GM12878 (cell line): ENCODE data around the gene JAML. TPM values are rescaled to one million over a fixed set of nuclear protein-coding genes. Genes with fewer than 3 reads are reported as not detected.

Source experiments
- ATAC-seq: fragments of 200-7000 bp; cut with Tn5 transposase; 3 replicates; pipeline ENCODE4 v1.9.1; 2020; ENCODE audit warnings: mild to moderate bottlenecking, moderate library complexity
- Bru-seq: library from RNA; stranded (reverse); fragments of 400-500 nt; gene quantifications from one replicate; lab custom pipeline; 2021; lab: Mats Ljungman, UMichigan
- BruChase-seq, 2 experiments: library from RNA; stranded (reverse); fragments of 400-500 nt; gene quantifications; one replicate each; lab custom pipeline; 2021; lab: Mats Ljungman, UMichigan
- BruUV-seq: library from RNA; stranded (reverse); fragments of 400-500 nt; replicated peaks from 2 replicates; lab custom pipeline; 2021; lab: Mats Ljungman, UMichigan
- CTCF ChIA-PET: fragments of 300-600 bp; sonication (Branson Sonifier 250); formaldehyde crosslinking; extraction: SDS; loops from one replicate; lab custom pipeline; 2021; ENCODE audit warnings: inconsistent platforms; lab: Yijun Ruan, JAX
- POLR2A ChIA-PET: fragments of 350-600 bp; formaldehyde crosslinking; extraction: SDS; loops from one replicate; lab custom pipeline; 2021; ENCODE audit warnings: inconsistent platforms; lab: Charles Lee
- RAD21 ChIA-PET: fragments of 300-600 bp; sonication (Branson Sonifier 250); formaldehyde crosslinking; loops from one replicate; lab custom pipeline; 2023; ENCODE audit warnings: antibody characterized with exemption; ENCODE audit not compliant: unreplicated experiment; lab: Charles Lee
- SMC1A ChIA-PET: fragments of 300-600 bp; sonication (Branson Sonifier 250); formaldehyde crosslinking; loops from one replicate; lab custom pipeline; 2023; ENCODE audit not compliant: unreplicated experiment, uncharacterized antibody; lab: Charles Lee
- DNase-seq: peaks from one replicate; pipeline ENCODE4 v3.0.0-alpha.2; 2011; ENCODE audit warnings: low read depth, low spot score
- FAIRE-seq: peaks from 3 replicates; lab custom pipeline; 2011; peaks lifted over from hg19 to GRCh38; lab: Jason Lieb, UNC
- H2AFZ ChIP-seq: 2 replicates; pipeline ENCODE4 v1.6.0; 2011; ENCODE audit warnings: low read depth, low read length, control low read depth; ENCODE audit not compliant: control insufficient read depth
- H3K27ac ChIP-seq: 2 replicates; pipeline ENCODE4 v1.5.1; 2011; ENCODE audit warnings: control low read depth; ENCODE audit not compliant: control insufficient read depth, insufficient read depth
- H3K27me3 ChIP-seq, 2 experiments: replicated peaks in 1 of 2; 2 replicates each; pipeline versions ENCODE4 v1.6.0 to v1.6.1; 2011; ENCODE audit warnings: low read length in 1 of 2; ENCODE audit not compliant: control insufficient read depth in 2 of 2, insufficient read depth in 2 of 2
- H3K36me3 ChIP-seq, 2 experiments: 2 replicates each; pipeline ENCODE4 v1.5.1; 2011; ENCODE audit warnings: low read length in 1 of 2; ENCODE audit not compliant: control insufficient read depth in 2 of 2, insufficient read depth in 2 of 2
- H3K4me1 ChIP-seq: 2 replicates; pipeline ENCODE4 v1.6.1; 2011; ENCODE audit warnings: mild to moderate bottlenecking, low read length, moderate library complexity, mixed read lengths; ENCODE audit not compliant: control insufficient read depth, insufficient read depth
- H3K4me2 ChIP-seq: 2 replicates; pipeline ENCODE4 v1.6.0; 2011; ENCODE audit warnings: control low read depth; ENCODE audit not compliant: control insufficient read depth, insufficient read depth
- H3K4me3 ChIP-seq: fragments of 200-600 bp; sonication (generic); 2 replicates; pipeline ENCODE4 v1.5.1; 2016
- H3K79me2 ChIP-seq: 2 replicates; pipeline ENCODE4 v1.6.0; 2011; ENCODE audit warnings: low read length; ENCODE audit not compliant: control insufficient read depth, insufficient read depth
- H3K9ac ChIP-seq: 2 replicates; pipeline ENCODE4 v1.8.0; 2011; ENCODE audit warnings: low read length, control low read depth, mixed read lengths; ENCODE audit not compliant: control insufficient read depth, insufficient read depth
- H3K9me3 ChIP-seq: replicated peaks from 3 replicates; pipeline ENCODE4 v1.5.1; 2011; ENCODE audit warnings: mild to moderate bottlenecking, low read length; ENCODE audit not compliant: control insufficient read depth, insufficient read depth
- H4K20me1 ChIP-seq: 2 replicates; pipeline ENCODE4 v1.6.0; 2011; ENCODE audit not compliant: control insufficient read depth, insufficient read depth
- BCL3 ChIP-seq: IDR thresholded peaks from 2 replicates; pipeline ENCODE4 v1.6.1; 2011; ENCODE audit warnings: borderline replicate concordance, low read depth, mild to moderate bottlenecking, moderate library complexity, low read length; ENCODE audit not compliant: insufficient read depth, poor library complexity, severe bottlenecking
- CEBPB ChIP-seq, 2 experiments: fragments of 150-350 bp in 1 of 2; IDR thresholded peaks; 2 replicates each; pipeline ENCODE4 v1.6.1; 2012 to 2014; ENCODE audit warnings: low read depth in 2 of 2, low read length in 2 of 2, borderline replicate concordance in 1 of 2, inconsistent platforms in 1 of 2
- EGR1 ChIP-seq, 2 experiments: IDR thresholded peaks; 1 replicate in 1 of 2; 2 replicates in 1 of 2; pipeline ENCODE4 v1.6.1; 2011 to 2012; ENCODE audit warnings: low read depth in 2 of 2, low read length in 2 of 2, borderline replicate concordance in 1 of 2, mild to moderate bottlenecking in 1 of 2, moderate library complexity in 1 of 2
- HDAC2 ChIP-seq: fragments of 200-600 bp; sonication (generic); IDR thresholded peaks from 2 replicates; pipeline ENCODE4 v1.6.1; 2017
- MAX ChIP-seq: IDR thresholded peaks from 2 replicates; pipeline ENCODE4 v1.6.1; 2012; ENCODE audit warnings: low read depth, low read length, improper control_type of control experiment
- NBN ChIP-seq: fragments of 450-650 bp; IDR thresholded peaks from 2 replicates; pipeline ENCODE4 v1.6.1; 2016
- NFXL1 ChIP-seq: fragments of 450-650 bp; IDR thresholded peaks from 2 replicates; pipeline ENCODE4 v1.6.1; 2017; ENCODE audit warnings: antibody characterized with exemption, mild to moderate bottlenecking, borderline replicate concordance
- POU2F2 ChIP-seq: IDR thresholded peaks from 3 replicates; pipeline ENCODE4 v1.6.1; 2011; ENCODE audit warnings: low read depth, mild to moderate bottlenecking, low read length, borderline replicate concordance
- SIX5 ChIP-seq: IDR thresholded peaks from 2 replicates; pipeline ENCODE4 v1.6.1; 2011; ENCODE audit warnings: mild to moderate bottlenecking, low read depth, low read length, moderate library complexity; ENCODE audit not compliant: severe bottlenecking
- SP1 ChIP-seq: IDR thresholded peaks from one replicate; pipeline ENCODE4 v1.6.1; 2011; ENCODE audit warnings: low read depth, low read length
- SPI1 ChIP-seq: IDR thresholded peaks from 2 replicates; pipeline ENCODE4 v1.6.1; 2011; ENCODE audit warnings: low read depth, mild to moderate bottlenecking, low read length, moderate library complexity, borderline replicate concordance; ENCODE audit not compliant: insufficient read depth
- TCF12 ChIP-seq: IDR thresholded peaks from 2 replicates; pipeline ENCODE4 v1.6.1; 2011; ENCODE audit warnings: low read depth, mild to moderate bottlenecking, low read length
- ZBED1 ChIP-seq: IDR thresholded peaks from 2 replicates; pipeline ENCODE4 v1.6.1; 2016; ENCODE audit warnings: borderline replicate concordance
- ZBTB33 ChIP-seq: fragments of 450-650 bp; IDR thresholded peaks from 2 replicates; pipeline ENCODE4 v1.6.1; 2017; ENCODE audit warnings: mild to moderate bottlenecking
- ZNF384 ChIP-seq: IDR thresholded peaks from 2 replicates; pipeline ENCODE4 v1.6.1; 2012; ENCODE audit warnings: low read depth, mild to moderate bottlenecking, low read length, improper control_type of control experiment, borderline replicate concordance
- ZSCAN29 ChIP-seq: fragments of 450-650 bp; IDR thresholded peaks from 2 replicates; pipeline ENCODE4 v1.6.1; 2017; ENCODE audit warnings: mild to moderate bottlenecking, moderate library complexity
- WGBS: methylation state at CpG from one replicate; pipeline ENCODE4 v1.1.6; 2016; ENCODE audit warnings: low lambda C conversion rate; ENCODE audit not compliant: insufficient replicate concordance, insufficient coverage; ENCODE audit errors: missing lambda C conversion rate; 5-methylcytosine and 5-hydroxymethylcytosine counted together
- in situ Hi-C: fragments of 300-500 bp; cut with MboI; formaldehyde crosslinking; loops from 9 replicates; pipeline ENCODE4 v1.14.3; 2018; ENCODE audit warnings: mixed read lengths
- intact Hi-C: fragments of 100-400 bp; cut with micrococcal nuclease; formaldehyde crosslinking; loops from one replicate; pipeline ENCODE4 v1.14.2; 2022; ENCODE audit not compliant: unreplicated experiment
- long read RNA-seq, 2 experiments: library from polyadenylated mRNA; unstranded; transcript quantifications; one replicate each; pipeline ENCODE4 v2.0.0, GENCODE V29; 2019 to 2020
- polyA minus RNA-seq, 3 experiments: library from RNA; depleted of rRNA, polyadenylated mRNA; stranded (reverse); fragments of >200 nt; gene quantifications; 2 replicates each; pipeline ENCODE4 v1.2.3, GENCODE V29; 2011
- polyA plus RNA-seq, 11 experiments: library from polyadenylated mRNA; depleted of rRNA in 4 of 11; unstranded in 6 of 11; stranded (reverse) in 5 of 11; fragments of >200 nt; fragmentation: Nextera tagmentation in 4 of 11; fragmentation: Illumina TruSeq in 1 of 11; extraction: Ambion mirVana in 4 of 11; extraction: Trizol in 1 of 11; gene quantifications; 1 replicate in 1 of 11; 2 replicates in 10 of 11; pipeline versions ENCODE4 v1.2.1 to v1.2.3, GENCODE V29; 2011 to 2016; ENCODE audit warnings: inconsistent platforms in 2 of 11, missing spikeins in 2 of 11, low read depth in 1 of 11
- total RNA-seq, 4 experiments: library from RNA; depleted of rRNA in 3 of 4; stranded (reverse); fragments of >200 nt in 3 of 4; fragmentation: Illumina TruSeq in 1 of 4; extraction: Trizol in 1 of 4; gene quantifications; 2 replicates each; pipeline versions ENCODE4 v1.2.1 to v1.2.3, GENCODE V29; 2013 to 2021

Gene JAML
- 12.6 TPM in 2 replicates for total RNA-seq (2013; cell fraction: nucleolus; rRNA removed)
- total RNA-seq (2014; rRNA removed) (2.9 and 5.0 TPM in 2 replicates), total RNA-seq (2014; rRNA removed; fragmentation: Illumina TruSeq; extraction: Trizol) (3.4 and 4.7 TPM in 2 replicates), total RNA-seq (2021) (2.4 and 3.7 TPM in 2 replicates), polyA plus RNA-seq (2011; rRNA removed) (0.50 and 0.60 TPM in 2 replicates), polyA plus RNA-seq (2014; fragmentation: Illumina TruSeq; extraction: Trizol) (4.8 and 6.1 TPM in 2 replicates), polyA plus RNA-seq (2014; fragmentation: Nextera tagmentation; extraction: Ambion mirVana) (1 to 10 TPM; 2.9 to 3.5 TPM), polyA plus RNA-seq (2014; rRNA removed) (2.1 and 4.0 TPM in 2 replicates), polyA plus RNA-seq (2016; fragmentation: Nextera tagmentation; extraction: Ambion mirVana) (1 to 10 TPM; 7.7 to 8.1 TPM), polyA minus RNA-seq (2011; rRNA and poly(A)+ RNA removed) (0.31 and 0.66 TPM in 2 replicates), Bru-seq, nascent RNA (percentile 63 among the genes with signal in this experiment), BruChase-seq, experiment 1, labeled RNA remaining after a 6-hour chase (percentile 64 among the genes with signal in this experiment), BruChase-seq, experiment 2, labeled RNA remaining after a 2-hour chase (percentile 67 among the genes with signal in this experiment)
- 0.88 TPM for polyA plus RNA-seq (2011; ENCODE audit: low read depth)
- polyA plus RNA-seq (2011; cell fraction: cytosol; rRNA removed): 0.25 and 0.27 TPM in 2 replicates
- polyA plus RNA-seq (2011; cell fraction: nucleus; rRNA removed): 1.2 and 1.5 TPM in 2 replicates
- polyA plus RNA-seq (2012): 0.62 and 1.2 TPM in 2 replicates
- not detected in 2 replicates for polyA minus RNA-seq (2011; cell fraction: cytosol; rRNA and poly(A)+ RNA removed)
- polyA minus RNA-seq (2011; cell fraction: nucleus; rRNA and poly(A)+ RNA removed): 0.57 and 0.85 TPM in 2 replicates
- long read RNA-seq, experiment 1, partial matches to known transcripts: 4 of 13 reads
- long read RNA-seq, experiment 1, other reads (novel, unspliced or antisense): 7 of 13 reads
- long read RNA-seq, experiment 2, transcript JAML-202 (10 exons, 1,944 nt): major isoform, 8 of 62 reads
- long read RNA-seq, experiment 2, partial matches to known transcripts: 11 of 62 reads
- long read RNA-seq, experiment 2, other reads (novel, unspliced or antisense): 38 of 62 reads

- BruUV-seq: TSS peak; percentile 49
- intact Hi-C loops: no loop called here
- H3K9ac ChIP-seq: no peak within 1 kb of the TSS
- no peak for TF ChIP-seq ZSCAN29
- TF ChIP-seq NBN: peak; percentile 25; the same call in 1 of the 2 replicates
- TF ChIP-seq MAX: no peak; the same call in 1 of the 2 replicates
- TF ChIP-seq EGR1 (IDR thresholded peaks at IDR 0.05; ENCODE audit: borderline replicate concordance in 1 of 2, low read depth in 2 of 2, low read length in 2 of 2): no peak
- no peak for TF ChIP-seq NFXL1
- no peak for TF ChIP-seq SPI1
- no peak for TF ChIP-seq BCL3
- peak; percentile 50; the same call in 1 of the 2 replicates for TF ChIP-seq ZBED1
- no peak for TF ChIP-seq ZBTB33
- no peak for TF ChIP-seq ZNF384
- TF ChIP-seq SIX5: no peak
- no peak for TF ChIP-seq SP1
- no peak for TF ChIP-seq CEBPB (IDR thresholded peaks at IDR 0.05; ENCODE audit: borderline replicate concordance in 1 of 2, low read depth in 2 of 2, low read length in 2 of 2)
- TF ChIP-seq POU2F2: no peak
- no peak for TF ChIP-seq HDAC2
- TF ChIP-seq TCF12: no peak
These were observed at the start of gene JAML for GRCh38 chr11:118224511-118225188. Gene JAML (minus strand): TSS chr11:118225011. CDS start chr11:118214866, 10,145 bp downstream.

More at GRCh38 chr11:118224511-118225188, at the start of gene JAML:
- RAD21 ChIA-PET: interaction anchor here (0.6 to 4.0 kb wide), 7 partner anchors 10 to 768 kb away, joined by 4 to 43 read pairs (median 4); no protein-coding TSS in a partner anchor
- peaks cover 1% of the 10 kb centered on the region; the same call in 1 of the 3 replicates for H3K9me3 ChIP-seq
- no peak within 1 kb of the TSS for H3K27ac ChIP-seq
- H4K20me1 ChIP-seq: no peaks in the 10 kb centered on the region
- no peaks in the 10 kb centered on the region for H3K79me2 ChIP-seq
- POLR2A ChIA-PET: interaction anchor here (0.6 to 2.0 kb wide), 5 partner anchors 9 to 22 kb away, joined by 3 to 14 read pairs (median 3); no protein-coding TSS in a partner anchor
- WGBS: 23% methylated on average over 6 of the region's 6 CpGs
- H3K27me3 ChIP-seq: no peaks in the 10 kb centered on the region
- CTCF ChIA-PET: interaction anchor here (0.9 to 4.4 kb wide), 6 partner anchors 12 to 34 kb away, joined by 3 to 28 read pairs (median 4); no protein-coding TSS in a partner anchor
- in situ Hi-C loops: no loop called here
- H3K4me2 ChIP-seq: no peak within 1 kb of the TSS
- H3K36me3 ChIP-seq: no peaks in the 10 kb centered on the region
- FAIRE-seq: peak; percentile 47
- SMC1A ChIA-PET: interaction anchor here (0.7 to 4.6 kb wide), 12 partner anchors 9 to 68 kb away, joined by 3 to 80 read pairs (median 4); partner anchors contain the start of gene MPZL3
- no peak within 1 kb of the TSS for H3K4me3 ChIP-seq
- H2AFZ ChIP-seq: no peak within 1 kb of the TSS
- DNase-seq: no peak
- peak; percentile 74 for ATAC-seq
- H3K4me1 ChIP-seq: peaks cover 30% of the 10 kb centered on the region
